PFSK-1 (cell line): ENCODE measurements around the gene DNAH8.

ENCODE experiments used
- FOXP2 ChIP-seq: optimal IDR thresholded peaks from 2 replicates; pipeline ENCODE3; 2011; ENCODE audit warnings: borderline replicate concordance, control low read depth, inconsistent platforms; ENCODE audit not compliant: insufficient read depth; ENCODE audit errors: extremely low read length, extremely low read depth
- POLR2AphosphoS5 ChIP-seq: IDR thresholded peaks from 2 replicates; pipeline ENCODE4 v1.6.1; 2012; ENCODE audit warnings: low read depth, mild to moderate bottlenecking, control low read depth, low read length, moderate library complexity
- REST ChIP-seq, 2 experiments: IDR thresholded peaks; 2 replicates each; pipeline versions ENCODE4 v1.6.1 to v1.8.0; 2011 to 2012; ENCODE audit warnings: low read depth in 2 of 2, low read length in 2 of 2, control low read depth in 1 of 2, inconsistent platforms in 1 of 2, mild to moderate bottlenecking in 1 of 2, moderate library complexity in 1 of 2; ENCODE audit not compliant: insufficient read depth in 1 of 2
- SIN3A ChIP-seq: IDR thresholded peaks from 2 replicates; pipeline ENCODE4 v1.6.1; 2012; ENCODE audit warnings: mild to moderate bottlenecking, low read length, moderate library complexity, borderline replicate concordance; ENCODE audit not compliant: insufficient read depth
- TAF1 ChIP-seq: IDR thresholded peaks from 2 replicates; pipeline ENCODE4 v1.6.1; 2012; ENCODE audit warnings: low read length, control low read depth, borderline replicate concordance; ENCODE audit not compliant: insufficient read depth

DNAH8 gene

GRCh38 chr6:38985839-38986238 is 270.7 kb downstream of the DNAH8 start:
- TF ChIP-seq FOXP2 (no peak), SIN3A (no peak), REST (IDR thresholded peaks at IDR 0.05; ENCODE audit: insufficient read depth in 1 of 2, low read depth in 2 of 2, low read length in 2 of 2) (no peak), POLR2AphosphoS5 (no peak), TAF1 (no peak)

- no peak for TF ChIP-seq REST (IDR thresholded peaks at IDR 0.05; ENCODE audit: insufficient read depth in 1 of 2, low read depth in 2 of 2, low read length in 2 of 2)
- no peak for TF ChIP-seq FOXP2
- TF ChIP-seq SIN3A: no peak
- no peak for TF ChIP-seq TAF1
- no peak for TF ChIP-seq POLR2AphosphoS5
Measured at GRCh38 chr6:38987503-38987902, 272.4 kb downstream of the DNAH8 start.

GRCh38 chr6:38988736-38989449 is 273.8 kb downstream of the DNAH8 start:
- TF ChIP-seq POLR2AphosphoS5 (no peak), SIN3A (no peak), FOXP2 (no peak), REST (IDR thresholded peaks at IDR 0.05; ENCODE audit: insufficient read depth in 1 of 2, low read depth in 2 of 2, low read length in 2 of 2) (no peak), TAF1 (no peak)

GRCh38 chr6:38990475-38990874 is 275.4 kb downstream of the DNAH8 start:
- TF ChIP-seq POLR2AphosphoS5 (no peak), FOXP2 (no peak), TAF1 (no peak), SIN3A (no peak), REST (IDR thresholded peaks at IDR 0.05; ENCODE audit: insufficient read depth in 1 of 2, low read depth in 2 of 2, low read length in 2 of 2) (no peak)

GRCh38 chr6:38996676-38997075 is 281.6 kb downstream of the DNAH8 start:
- TF ChIP-seq TAF1: no peak
- TF ChIP-seq REST (IDR thresholded peaks at IDR 0.05; ENCODE audit: insufficient read depth in 1 of 2, low read depth in 2 of 2, low read length in 2 of 2): no peak
- TF ChIP-seq FOXP2: no peak
- TF ChIP-seq SIN3A: no peak
- TF ChIP-seq POLR2AphosphoS5: no peak
